HL-60/S4 treated with retinoic acid at 250 ng/mL for 4 days and 3 days (cell line): ENCODE results near the gene MAP3K20.
"Not testable (repeated sequence)": the region's sequence is repeated elsewhere in the genome, so short reads cannot be mapped to it uniquely, and the experiment has no call there.

Source experiments
- in situ Hi-C: fragments of 300-500 bp; cut with MboI; formaldehyde crosslinking; loops from 2 replicates; pipeline ENCODE4 v1.7.0; 2022; ENCODE audit warnings: low sequenced_read_pairs

Gene MAP3K20

GRCh38 chr2:173258701-173259100, 183.1 kb downstream of the MAP3K20 start:
- in situ Hi-C loops = no loop called here

GRCh38 chr2:173262356-173262755, 186.7 kb downstream of the MAP3K20 start:
- in situ Hi-C loops = not testable (repeated sequence)

GRCh38 chr2:173264151-173264550, 188.5 kb downstream of the MAP3K20 start:
- in situ Hi-C loops = no loop called here

GRCh38 chr2:173264603-173265366, 189.1 kb downstream of the MAP3K20 start:
- in situ Hi-C loops = no loop called here

- in situ Hi-C loops = no loop called here
Observed at GRCh38 chr2:173271135-173271534, 195.5 kb downstream of the MAP3K20 start.

- in situ Hi-C loops = no loop called here
Observed at GRCh38 chr2:173271825-173272224, 196.2 kb downstream of the MAP3K20 start.

- in situ Hi-C loops = no loop called here
Observed at GRCh38 chr2:173272849-173273248, 197.2 kb downstream of the MAP3K20 start.

- in situ Hi-C loops = no loop called here
Observed at GRCh38 chr2:173278794-173279526, 203.3 kb downstream of the MAP3K20 start.

GRCh38 chr2:173279527-173279868, 203.9 kb downstream of the MAP3K20 start:
- in situ Hi-C loops = no loop called here

GRCh38 chr2:173280853-173281252, 205.2 kb downstream of the MAP3K20 start:
- in situ Hi-C loops = no loop called here

GRCh38 chr2:173281898-173282297, 206.3 kb downstream of the MAP3K20 start:
- in situ Hi-C loops = not testable (repeated sequence)

GRCh38 chr2:173282795-173283545, 207.3 kb downstream of the MAP3K20 start:
- in situ Hi-C loops = no loop called here

GRCh38 chr2:173286153-173286809, 210.6 kb downstream of the MAP3K20 start:
- in situ Hi-C loops = no loop called here

GRCh38 chr2:173287594-173287993, 211.9 kb downstream of the MAP3K20 start:
- in situ Hi-C loops = no loop called here

- in situ Hi-C loops = no loop called here
Observed at GRCh38 chr2:173288561-173288960, 212.9 kb downstream of the MAP3K20 start.

- in situ Hi-C loops = no loop called here
Observed at GRCh38 chr2:173290046-173290445, 214.4 kb downstream of the MAP3K20 start.

GRCh38 chr2:173290518-173290917, 214.9 kb downstream of the MAP3K20 start:
- in situ Hi-C loops = no loop called here

GRCh38 chr2:173291412-173291811, 215.8 kb downstream of the MAP3K20 start:
- in situ Hi-C loops = no loop called here

GRCh38 chr2:173296235-173296634, 220.6 kb downstream of the MAP3K20 start:
- in situ Hi-C loops = no loop called here

- in situ Hi-C loops = no loop called here
Observed at GRCh38 chr2:173298536-173299097, 223.0 kb downstream of the MAP3K20 start.

GRCh38 chr2:173299764-173300163, 224.1 kb downstream of the MAP3K20 start:
- in situ Hi-C loops = no loop called here
